ENCODE results near the gene PITPNM1. TPM values are rescaled to one million over a fixed set of nuclear protein-coding genes. Genes with fewer than 3 reads are reported as not detected.

PITPNM1 gene
- total RNA-seq, 1 experiment from 2014 or later = 79.8 TPM

DNA sequence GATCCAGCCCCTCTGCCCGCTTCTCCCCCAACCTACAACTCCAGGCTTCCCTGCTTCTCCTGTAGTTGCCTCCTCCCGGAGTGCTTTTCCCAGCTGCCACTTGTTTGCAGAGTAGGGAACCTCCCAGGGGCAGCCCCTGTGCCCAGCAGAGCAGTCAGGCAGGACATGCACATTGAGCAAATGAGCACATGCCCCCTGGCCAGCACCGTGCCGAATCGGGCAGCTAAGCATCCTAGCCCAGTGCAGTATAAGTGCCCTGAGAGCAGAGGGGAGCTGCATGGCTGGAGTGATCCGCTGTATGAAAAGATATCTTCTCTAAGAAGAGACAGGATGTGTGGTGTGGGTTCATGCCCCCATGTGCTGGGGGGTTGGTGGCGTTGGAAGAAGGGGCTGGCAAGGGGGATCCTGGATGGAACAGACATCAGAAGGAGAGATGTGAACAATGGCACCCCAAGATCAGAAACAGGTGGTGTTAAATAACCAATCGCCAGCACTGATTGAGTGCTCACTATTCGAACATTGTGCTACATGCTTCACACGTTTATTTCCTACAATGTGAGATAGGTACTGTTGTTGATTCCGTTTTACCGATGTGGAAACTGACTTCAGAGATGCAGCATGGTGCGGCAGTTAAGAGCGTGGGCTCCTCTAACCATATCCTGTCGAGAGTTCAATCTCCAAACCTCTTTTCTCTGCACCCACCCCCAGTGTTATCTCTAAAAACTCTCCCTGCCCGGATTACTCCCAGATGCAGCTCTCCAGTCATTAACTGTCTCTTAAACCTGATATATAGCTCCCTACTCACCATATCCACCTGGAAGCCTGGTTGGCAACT lies 21.1 kb downstream of the PITPNM1 start:
- no peak overlapping the region for H3K27ac ChIP-seq (ENCODE audit: low read length)
- H3K4me3 ChIP-seq (ENCODE audit: low read length) = peak overlapping the region; percentile 73
- no peak overlapping the region for H2AFZ ChIP-seq (ENCODE audit: low read length)
- peaks cover 15% of the 10 kb centered on the region for H3K4me1 ChIP-seq (ENCODE audit: insufficient read depth, low read length)
- DNase-seq (no peak), ATAC-seq (no peak)
- H4K20me1 ChIP-seq (ENCODE audit: low read length) = no peaks in the 10 kb centered on the region
- peaks cover 23% of the 10 kb centered on the region for H3K79me2 ChIP-seq (ENCODE audit: low read length)
- intact Hi-C loops (cut with micrococcal nuclease) = loop anchor here (2.0 kb wide), 1 partner anchor 21 kb away; the partner anchor contains the start of gene PITPNM1
- TF ChIP-seq, protein P1, sequence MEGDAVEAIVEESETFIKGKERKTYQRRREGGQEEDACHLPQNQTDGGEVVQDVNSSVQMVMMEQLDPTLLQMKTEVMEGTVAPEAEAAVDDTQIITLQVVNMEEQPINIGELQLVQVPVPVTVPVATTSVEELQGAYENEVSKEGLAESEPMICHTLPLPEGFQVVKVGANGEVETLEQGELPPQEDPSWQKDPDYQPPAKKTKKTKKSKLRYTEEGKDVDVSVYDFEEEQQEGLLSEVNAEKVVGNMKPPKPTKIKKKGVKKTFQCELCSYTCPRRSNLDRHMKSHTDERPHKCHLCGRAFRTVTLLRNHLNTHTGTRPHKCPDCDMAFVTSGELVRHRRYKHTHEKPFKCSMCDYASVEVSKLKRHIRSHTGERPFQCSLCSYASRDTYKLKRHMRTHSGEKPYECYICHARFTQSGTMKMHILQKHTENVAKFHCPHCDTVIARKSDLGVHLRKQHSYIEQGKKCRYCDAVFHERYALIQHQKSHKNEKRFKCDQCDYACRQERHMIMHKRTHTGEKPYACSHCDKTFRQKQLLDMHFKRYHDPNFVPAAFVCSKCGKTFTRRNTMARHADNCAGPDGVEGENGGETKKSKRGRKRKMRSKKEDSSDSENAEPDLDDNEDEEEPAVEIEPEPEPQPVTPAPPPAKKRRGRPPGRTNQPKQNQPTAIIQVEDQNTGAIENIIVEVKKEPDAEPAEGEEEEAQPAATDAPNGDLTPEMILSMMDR (conservative IDR thresholded peaks at IDR 0.05; ENCODE audit: low read depth, low read length) = no peak
- TF ChIP-seq EZH2phosphoT487 (IDR thresholded peaks at IDR 0.05; ENCODE audit: borderline replicate concordance, low read length) (no peak), EZH2 (IDR thresholded peaks at IDR 0.05; ENCODE audit: low read length, unreplicated experiment) (no peak)
- peak overlapping the region; percentile 73 for H3K9ac ChIP-seq (ENCODE audit: low read length)
- no peaks in the 10 kb centered on the region for H3K9me3 ChIP-seq (ENCODE audit: low read length)
- H3F3A ChIP-seq (ENCODE audit: low read length, unreplicated experiment) = no peaks in the 10 kb centered on the region
- no peaks in the 10 kb centered on the region for H3K27me3 ChIP-seq (ENCODE audit: low read length)
- no TSS peak for BruUV-seq (replicated peaks)
- H3K36me3 ChIP-seq (ENCODE audit: low read depth, low read length) = no peaks in the 10 kb centered on the region; the same call in 1 of the 2 replicates
- ChIA-PET CTCF (no interaction called here), POLR2A (ENCODE audit: unreplicated experiment) (no interaction called here)
- H3K4me2 ChIP-seq (ENCODE audit: low read length) = peak overlapping the region; percentile 90
- H3K9me2 ChIP-seq (replicated peaks; ENCODE audit: low read length) = no peaks in the 10 kb centered on the region

DNA sequence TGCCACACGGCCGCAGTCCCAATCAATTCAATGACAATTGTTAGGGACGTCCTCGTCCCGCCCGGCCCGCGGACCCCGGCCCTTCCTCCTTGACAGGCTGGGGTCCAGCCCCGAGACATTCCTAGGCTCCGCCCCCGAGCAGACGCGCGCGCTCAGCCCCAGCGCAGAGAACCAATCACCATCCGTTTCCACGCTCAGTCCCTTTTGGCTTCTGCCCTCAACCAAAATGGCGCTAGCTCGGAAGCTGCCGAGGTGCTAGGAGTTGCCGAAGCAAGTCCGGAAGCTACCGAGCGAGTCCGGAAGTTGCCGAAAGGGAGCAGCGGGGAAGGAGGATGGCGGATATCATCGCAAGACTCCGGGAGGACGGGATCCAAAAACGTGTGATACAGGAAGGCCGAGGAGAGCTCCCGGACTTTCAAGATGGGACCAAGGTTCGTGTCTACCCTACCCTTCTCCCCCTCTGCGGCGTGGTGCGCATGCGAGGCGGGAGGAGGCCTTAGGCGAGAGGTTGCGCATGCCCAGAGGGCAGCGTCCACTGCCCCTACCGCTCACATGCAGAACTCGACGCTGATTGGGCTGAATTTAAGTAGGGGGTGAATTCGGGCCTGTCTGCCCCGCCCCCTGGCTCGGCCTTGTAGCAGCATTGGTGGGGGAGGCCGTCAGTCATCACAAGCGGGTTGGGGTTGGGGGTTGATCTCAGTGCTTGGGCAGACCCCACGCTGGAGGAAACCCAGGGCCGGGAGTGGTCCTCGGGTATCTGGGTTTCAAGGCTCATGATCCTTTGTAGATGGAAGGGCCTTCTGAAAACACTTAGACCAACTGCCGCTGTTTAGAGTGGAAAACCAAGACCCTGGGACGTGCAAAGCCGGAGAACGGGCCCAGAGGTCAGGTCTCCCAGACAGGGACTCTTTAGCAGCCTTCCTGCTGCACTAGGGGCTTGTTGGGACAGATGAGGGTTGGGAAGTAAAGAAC lies 22.1 kb downstream of the PITPNM1 start, which contains the start of gene AIP:
TSS of gene AIP (plus strand) at position 200 of the 972 bp plus-strand sequence. CDS start at position 333, 133 bp downstream.
- peak; percentile 100 for DNase-seq
- Histone ChIP-seq H3K9me2 (replicated peaks; ENCODE audit: low read length) (no peaks in the 10 kb centered on the region), H3K27ac (ENCODE audit: low read length) (no peak within 1 kb of the TSS; the same call in 1 of the 2 replicates), H3K79me2 (ENCODE audit: low read length) (peaks cover 23% of the 10 kb centered on the region), H3K9ac (ENCODE audit: low read length) (peak within 1 kb of the TSS; percentile 73), H3K27me3 (ENCODE audit: low read length) (no peaks in the 10 kb centered on the region), H3K4me3 (ENCODE audit: low read length) (peak within 1 kb of the TSS; percentile 73), H3K36me3 (ENCODE audit: low read depth, low read length) (no peaks in the 10 kb centered on the region; the same call in 1 of the 2 replicates), H3K9me3 (ENCODE audit: low read length) (no peaks in the 10 kb centered on the region), H3F3A (ENCODE audit: low read length, unreplicated experiment) (no peaks in the 10 kb centered on the region), H3K4me2 (ENCODE audit: low read length) (peak within 1 kb of the TSS; percentile 90), H2AFZ (ENCODE audit: low read length) (peak within 1 kb of the TSS; percentile 82), H3K4me1 (ENCODE audit: insufficient read depth, low read length) (peaks cover 15% of the 10 kb centered on the region), H4K20me1 (ENCODE audit: low read length) (no peaks in the 10 kb centered on the region)
- ATAC-seq = peak; percentile 99
- TF ChIP-seq, protein P1 (conservative IDR thresholded peaks at IDR 0.05; ENCODE audit: low read depth, low read length) = no peak
- TF ChIP-seq EZH2 (IDR thresholded peaks at IDR 0.05; ENCODE audit: low read length, unreplicated experiment) = no peak
- TF ChIP-seq EZH2phosphoT487 (IDR thresholded peaks at IDR 0.05; ENCODE audit: borderline replicate concordance, low read length) = no peak
- BruUV-seq (replicated peaks) = TSS peak; percentile 78
- intact Hi-C loops (cut with micrococcal nuclease) = loop anchor here (2.0 kb wide), 1 partner anchor 22 kb away; the partner anchor contains the start of gene PITPNM1
- CTCF ChIA-PET = interaction anchor here (0.6 kb wide), 1 partner anchor 108 kb away, joined by 7 read pairs; no protein-coding TSS in a partner anchor
- POLR2A ChIA-PET (ENCODE audit: unreplicated experiment) = no interaction called here
